Measurements from ENCODE around the gene CBX6.

The CBX6 gene

DNA sequence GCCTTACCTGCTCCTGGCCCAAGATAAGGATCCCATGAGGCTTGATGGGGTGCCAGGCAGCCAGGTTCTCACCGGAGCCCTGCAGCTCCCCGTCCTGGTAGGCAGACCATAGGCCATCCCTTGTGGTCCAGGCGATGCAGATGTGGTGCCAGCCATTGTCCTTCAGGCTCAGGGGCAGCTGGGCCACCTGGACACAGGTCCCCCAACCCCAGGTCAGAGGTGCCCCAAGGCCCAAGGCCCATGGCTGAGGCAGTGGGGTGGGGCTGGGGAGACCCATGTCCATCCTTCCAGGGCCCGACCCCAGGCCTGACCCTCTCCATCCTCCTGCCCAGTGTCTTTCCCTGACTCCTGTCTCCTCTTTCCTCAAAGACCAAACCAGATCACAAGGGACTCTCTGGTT is 48.9 kb downstream of the CBX6 start:
- no peak overlapping the region for H3K4me3 ChIP-seq (replicated peaks; ENCODE audit: low read depth, low read length)
- DNase-seq (ENCODE audit: extremely low read depth, low read depth), result no peak
- no peak for TF ChIP-seq CTCF (IDR thresholded peaks at IDR 0.05; ENCODE audit: low read depth, low read length, missing control alignments)

- TF ChIP-seq CTCF (IDR thresholded peaks at IDR 0.05; ENCODE audit: low read depth, low read length, missing control alignments), result no peak
- DNase-seq (ENCODE audit: extremely low read depth, low read depth), result no peak
- no peak overlapping the region for H3K4me3 ChIP-seq (replicated peaks; ENCODE audit: low read depth, low read length)
These were observed 52.0 kb downstream of the CBX6 start for GRCh38 chr22:38820020-38820419.

DNA sequence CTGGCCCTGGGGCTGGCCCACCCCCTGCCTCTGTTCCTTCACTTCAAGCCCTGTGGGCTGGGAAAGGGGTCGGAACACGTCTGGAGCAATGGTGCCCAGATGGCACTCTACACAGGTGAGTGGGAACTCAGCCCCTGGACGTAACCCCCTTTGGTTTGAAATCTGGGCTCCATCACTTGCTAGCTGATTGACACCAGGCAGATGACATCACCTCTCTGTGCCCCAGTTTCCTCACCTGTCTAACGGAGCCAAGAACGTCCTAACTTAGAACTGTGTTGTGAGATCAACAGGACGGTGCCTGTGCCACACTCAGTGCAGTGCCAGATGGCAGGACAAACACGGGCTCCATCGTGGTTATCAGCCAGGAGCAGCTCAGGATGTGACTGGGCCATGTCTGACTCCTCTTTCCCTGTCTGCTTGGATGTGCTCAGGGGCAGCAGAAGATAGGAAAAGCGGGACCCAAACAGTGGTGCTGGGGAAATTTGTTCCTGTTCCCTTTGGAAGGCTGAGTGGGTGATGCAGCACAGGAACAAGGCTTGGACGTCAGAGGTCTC is 52.6 kb downstream of the CBX6 start:
- no peak overlapping the region for H3K4me3 ChIP-seq (replicated peaks; ENCODE audit: low read depth, low read length)
- no peak for DNase-seq (ENCODE audit: extremely low read depth, low read depth)
- no peak for TF ChIP-seq CTCF (IDR thresholded peaks at IDR 0.05; ENCODE audit: low read depth, low read length, missing control alignments)

- no peak for DNase-seq (ENCODE audit: extremely low read depth, low read depth)
- TF ChIP-seq CTCF (IDR thresholded peaks at IDR 0.05; ENCODE audit: low read depth, low read length, missing control alignments), result no peak
- H3K4me3 ChIP-seq (replicated peaks; ENCODE audit: low read depth, low read length), result no peak overlapping the region
These were observed 54.8 kb downstream of the CBX6 start for GRCh38 chr22:38817196-38817595.

- no peak overlapping the region for H3K4me3 ChIP-seq (replicated peaks; ENCODE audit: low read depth, low read length)
- no peak for TF ChIP-seq CTCF (IDR thresholded peaks at IDR 0.05; ENCODE audit: low read depth, low read length, missing control alignments)
- no peak for DNase-seq (ENCODE audit: extremely low read depth, low read depth)
These were observed 56.2 kb downstream of the CBX6 start for GRCh38 chr22:38815842-38816241.

Measured in HFF-Myc (cell line).